Measurements from ENCODE around the gene LRRC4C.

DNA sequence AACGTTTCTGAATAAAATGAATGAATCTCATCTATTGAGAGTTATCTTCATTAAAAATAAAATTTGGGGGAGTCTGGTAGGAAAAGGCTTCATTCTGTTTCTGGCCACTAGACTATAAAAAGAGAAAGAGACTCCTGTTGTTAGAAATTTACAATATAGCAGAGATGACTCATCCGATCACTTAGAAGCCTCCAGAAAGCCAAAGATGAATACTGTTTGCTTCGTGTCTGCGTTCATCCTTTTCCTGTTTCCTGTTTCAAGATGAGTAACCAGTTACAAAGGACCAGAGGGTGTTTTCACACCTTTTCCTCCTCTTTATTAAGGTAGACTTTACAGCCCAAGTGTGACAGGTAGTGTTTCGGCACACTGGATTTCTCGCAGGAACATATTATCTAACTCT is 1120.7 kb downstream of the LRRC4C start:
- no peak for TF ChIP-seq POLR2A (IDR thresholded peaks at IDR 0.05)
- TF ChIP-seq, protein P1, sequence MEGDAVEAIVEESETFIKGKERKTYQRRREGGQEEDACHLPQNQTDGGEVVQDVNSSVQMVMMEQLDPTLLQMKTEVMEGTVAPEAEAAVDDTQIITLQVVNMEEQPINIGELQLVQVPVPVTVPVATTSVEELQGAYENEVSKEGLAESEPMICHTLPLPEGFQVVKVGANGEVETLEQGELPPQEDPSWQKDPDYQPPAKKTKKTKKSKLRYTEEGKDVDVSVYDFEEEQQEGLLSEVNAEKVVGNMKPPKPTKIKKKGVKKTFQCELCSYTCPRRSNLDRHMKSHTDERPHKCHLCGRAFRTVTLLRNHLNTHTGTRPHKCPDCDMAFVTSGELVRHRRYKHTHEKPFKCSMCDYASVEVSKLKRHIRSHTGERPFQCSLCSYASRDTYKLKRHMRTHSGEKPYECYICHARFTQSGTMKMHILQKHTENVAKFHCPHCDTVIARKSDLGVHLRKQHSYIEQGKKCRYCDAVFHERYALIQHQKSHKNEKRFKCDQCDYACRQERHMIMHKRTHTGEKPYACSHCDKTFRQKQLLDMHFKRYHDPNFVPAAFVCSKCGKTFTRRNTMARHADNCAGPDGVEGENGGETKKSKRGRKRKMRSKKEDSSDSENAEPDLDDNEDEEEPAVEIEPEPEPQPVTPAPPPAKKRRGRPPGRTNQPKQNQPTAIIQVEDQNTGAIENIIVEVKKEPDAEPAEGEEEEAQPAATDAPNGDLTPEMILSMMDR (IDR thresholded peaks at IDR 0.05): no peak

Data from heart left ventricle (tissue), 13 donors.